SH-SY5Y (cell line): ENCODE measurements around the gene CLHC1.

Source experiments
- GATA2 ChIP-seq: IDR thresholded peaks from 2 replicates; pipeline ENCODE4 v1.6.1; 2011; ENCODE audit warnings: mild to moderate bottlenecking, low read depth, low read length
- GATA3 ChIP-seq: IDR thresholded peaks from 2 replicates; pipeline ENCODE4 v1.6.1; 2011; ENCODE audit warnings: low read depth, mild to moderate bottlenecking, low read length, moderate library complexity

DNA sequence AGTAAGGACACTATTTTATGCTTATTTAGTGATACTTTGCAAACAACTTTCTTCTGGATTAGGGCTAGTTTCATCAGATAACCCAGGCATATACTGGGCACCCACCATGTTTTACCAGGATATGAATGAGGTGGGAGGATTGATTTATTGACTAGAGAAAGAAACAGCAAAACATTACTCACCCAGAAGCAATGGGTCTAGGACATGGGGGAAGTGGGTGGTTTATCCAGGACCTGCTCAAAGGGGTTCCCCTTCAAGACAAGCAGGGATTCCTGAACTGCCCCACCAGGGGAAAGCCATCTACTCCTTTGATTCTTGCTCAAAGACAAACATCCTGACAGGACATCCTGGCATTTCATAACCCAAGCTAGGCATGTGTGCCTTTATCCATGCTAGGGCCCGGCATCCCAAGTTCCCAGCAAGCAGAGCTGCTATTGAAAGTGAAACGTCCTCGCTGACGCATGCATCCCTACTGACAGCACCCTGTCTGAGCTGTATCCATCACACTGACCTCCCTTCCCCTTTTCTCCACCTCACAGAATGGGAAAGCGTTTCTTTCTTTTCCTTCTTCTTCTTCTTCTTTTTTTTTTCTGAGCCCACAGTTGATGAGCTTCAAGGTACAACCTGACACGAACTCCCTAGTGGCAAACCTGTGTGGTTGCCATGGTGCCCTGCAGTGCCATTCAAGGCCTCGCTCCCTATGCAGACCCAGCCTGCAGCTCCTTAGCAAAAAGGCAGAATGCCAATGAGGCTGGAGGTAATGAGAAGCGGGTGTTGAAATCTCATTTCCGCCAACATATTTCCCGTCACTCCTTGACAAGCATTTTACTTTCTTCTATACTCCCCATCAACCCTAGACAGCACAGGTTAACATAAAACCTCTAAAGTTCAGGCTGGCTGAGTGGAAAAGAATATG, 70.5 kb downstream of the CLHC1 start:
- TF ChIP-seq GATA2, result no peak
- no peak for TF ChIP-seq GATA3
